Thymus (tissue), 11 donors: ENCODE measurements around the gene DUSP9. TPM values are rescaled to one million over a fixed set of nuclear protein-coding genes. Genes with fewer than 3 reads are reported as not detected.
"Not testable (repeated sequence)": the region's sequence is repeated elsewhere in the genome, so short reads cannot be mapped to it uniquely, and the experiment has no call there.

Source experiments
- DNase-seq, 9 donors: peaks; one replicate each; pipeline ENCODE4 v3.0.0-alpha.2; 2013; ENCODE audit warnings: low spot score in 9 of 9, low read depth in 6 of 9, missing footprints in 1 of 9
- H3K27ac ChIP-seq, 2 donors: one replicate each; pipeline ENCODE4 v1.5.1; 2013; ENCODE audit warnings: control low read depth in 1 of 2, low read depth in 1 of 2, low read length in 1 of 2, mild to moderate bottlenecking in 1 of 2, moderate library complexity in 1 of 2
- H3K27me3 ChIP-seq, 2 donors: one replicate each; pipeline ENCODE4 v1.5.1; 2013; ENCODE audit warnings: low read length in 1 of 2; ENCODE audit not compliant: control insufficient read depth in 2 of 2, insufficient read depth in 1 of 2
- H3K36me3 ChIP-seq, 2 donors: one replicate each; pipeline ENCODE4 v1.5.1; 2013; ENCODE audit warnings: low read length in 1 of 2, mild to moderate bottlenecking in 1 of 2, moderate library complexity in 1 of 2; ENCODE audit not compliant: control insufficient read depth in 2 of 2, insufficient read depth in 2 of 2
- H3K4me1 ChIP-seq, 2 donors: one replicate each; pipeline ENCODE4 v1.5.1; 2013; ENCODE audit warnings: low read length in 2 of 2; ENCODE audit not compliant: control insufficient read depth in 2 of 2, insufficient read depth in 2 of 2
- H3K4me3 ChIP-seq, 2 donors: one replicate each; pipeline ENCODE4 v1.5.1; 2013; ENCODE audit warnings: low read length in 2 of 2, control low read depth in 1 of 2, mild to moderate bottlenecking in 1 of 2
- H3K9me3 ChIP-seq, 2 donors: one replicate each; pipeline ENCODE4 v1.5.1; 2013; ENCODE audit warnings: low read length in 1 of 2, mild to moderate bottlenecking in 1 of 2; ENCODE audit not compliant: control insufficient read depth in 2 of 2, insufficient read depth in 1 of 2
- WGBS: extraction: QIAGEN DNeasy Blood & Tissue Kit; methylation state at CpG from one replicate; pipeline ENCODE4 v1.1.7; 2013; 5-methylcytosine and 5-hydroxymethylcytosine counted together
- polyA plus RNA-seq: library from polyadenylated mRNA; stranded (reverse); fragments of 200-250 nt; gene quantifications from one replicate; pipeline ENCODE4 v1.2.3, GENCODE V29; 2013
- total RNA-seq: library from RNA; stranded (reverse); fragments of 120-200 nt; gene quantifications from one replicate; pipeline ENCODE4 v1.2.4, GENCODE V29; 2013
- donor health status: healthy.

The DUSP9 gene
- total and polyA plus RNA-seq, 2 donors, result 0.07 to 1.7 TPM

DNA sequence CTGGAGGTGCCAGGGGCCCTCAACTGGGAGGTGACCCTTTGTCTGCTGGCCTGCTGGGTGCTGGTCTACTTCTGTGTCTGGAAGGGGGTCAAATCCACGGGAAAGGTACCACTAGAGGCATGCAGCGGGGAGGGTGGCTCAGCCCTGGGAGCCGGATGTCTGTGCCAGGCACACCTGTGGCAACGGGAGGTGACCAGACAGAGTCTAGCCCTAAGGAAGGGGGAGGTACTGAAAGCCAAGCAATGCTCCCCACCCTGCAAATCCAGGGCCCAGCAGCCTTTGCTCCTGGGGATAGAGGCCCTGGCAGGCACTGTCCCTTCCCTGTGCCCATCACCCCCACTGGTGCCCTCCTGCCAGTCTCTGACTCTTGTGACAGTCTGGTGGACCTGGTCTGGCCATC is 45.0 kb downstream of the DUSP9 start:
- no peak for DNase-seq
- Histone ChIP-seq H3K4me1 (peaks cover 0 to 2% of the 10 kb centered on the region in 2 donors), H3K9me3 (peaks cover 0 to 3% of the 10 kb centered on the region in 2 donors), H3K27me3 (peaks cover 6 to 33% of the 10 kb centered on the region in 2 donors), H3K4me3 (no peak overlapping the region), H3K27ac (no peak overlapping the region), H3K36me3 (peaks cover 0 to 4% of the 10 kb centered on the region in 2 donors)
- WGBS, result 86% methylated on average over 4 of the region's 4 CpGs

- H3K4me3 ChIP-seq, result no peak overlapping the region
- H3K4me1 ChIP-seq, result no peaks in the 10 kb centered on the region
- H3K9me3 ChIP-seq, result peaks cover 0 to 3% of the 10 kb centered on the region in 2 donors
- H3K27ac ChIP-seq, result no peak overlapping the region
- no peak for DNase-seq
- WGBS, result 80% methylated on average over 24 of the region's 24 CpGs
- peaks cover 6 to 27% of the 10 kb centered on the region in 2 donors for H3K27me3 ChIP-seq
- H3K36me3 ChIP-seq, result peaks cover 4% of the 10 kb centered on the region in 2 donors
Measured at GRCh38 chrX:153692611-153693156, 45.7 kb downstream of the DUSP9 start.

GRCh38 chrX:153693216-153694086 is 46.4 kb downstream of the DUSP9 start:
- peaks cover 6 to 27% of the 10 kb centered on the region in 2 donors for H3K27me3 ChIP-seq
- DNase-seq, result no peak
- 93% methylated on average over 31 of the region's 31 CpGs for WGBS
- H3K4me1 ChIP-seq, result no peaks in the 10 kb centered on the region
- no peak overlapping the region for H3K27ac ChIP-seq
- H3K36me3 ChIP-seq, result peaks cover 4 to 6% of the 10 kb centered on the region in 2 donors
- no peak overlapping the region for H3K4me3 ChIP-seq
- H3K9me3 ChIP-seq, result peaks cover 0 to 3% of the 10 kb centered on the region in 2 donors

DNA sequence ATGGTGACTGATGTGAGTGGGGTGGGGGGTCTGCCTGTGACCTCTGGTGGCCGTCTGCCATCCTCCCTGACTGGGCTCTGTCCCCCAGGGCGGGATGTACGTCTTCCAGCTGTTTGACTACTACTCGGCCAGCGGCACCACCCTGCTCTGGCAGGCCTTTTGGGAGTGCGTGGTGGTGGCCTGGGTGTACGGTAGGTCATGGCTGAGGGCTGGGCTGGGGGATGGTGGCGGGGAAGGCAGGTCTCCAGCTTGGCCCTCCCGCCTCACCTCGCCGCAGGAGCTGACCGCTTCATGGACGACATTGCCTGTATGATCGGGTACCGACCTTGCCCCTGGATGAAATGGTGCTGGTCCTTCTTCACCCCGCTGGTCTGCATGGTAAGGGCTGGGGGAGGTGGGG is 47.3 kb downstream of the DUSP9 start:
- not testable (repeated sequence) for H3K4me1 ChIP-seq, DNase-seq, H3K4me3 ChIP-seq, H3K9me3 ChIP-seq, H3K27ac ChIP-seq
- Histone ChIP-seq H3K27me3 (peaks cover 6 to 25% of the 10 kb centered on the region in 2 donors), H3K36me3 (peaks cover 4 to 13% of the 10 kb centered on the region in 2 donors)
- WGBS, result 97% methylated on average over 16 of the region's 16 CpGs

- DNase-seq, result no peak
- Histone ChIP-seq H3K9me3 (no peaks in the 10 kb centered on the region), H3K27me3 (peaks cover 1 to 19% of the 10 kb centered on the region in 2 donors), H3K4me3 (no peak overlapping the region), H3K36me3 (peaks cover 4 to 16% of the 10 kb centered on the region in 2 donors), H3K27ac (no peak overlapping the region), H3K4me1 (no peaks in the 10 kb centered on the region)
- WGBS, result 96% methylated on average over 23 of the region's 23 CpGs
Measured at GRCh38 chrX:153694687-153695270, 47.8 kb downstream of the DUSP9 start.

GRCh38 chrX:153696100-153696499 is 49.1 kb downstream of the DUSP9 start:
- no peaks in the 10 kb centered on the region for H3K4me1 ChIP-seq
- no peak overlapping the region for H3K27ac ChIP-seq
- 96% methylated on average over 15 of the region's 15 CpGs for WGBS
- H3K4me3 ChIP-seq, result no peak overlapping the region
- H3K27me3 ChIP-seq, result peaks cover 0 to 6% of the 10 kb centered on the region in 2 donors
- no peaks in the 10 kb centered on the region for H3K9me3 ChIP-seq
- H3K36me3 ChIP-seq, result peaks cover 9 to 22% of the 10 kb centered on the region in 2 donors
- DNase-seq, result no peak

DNA sequence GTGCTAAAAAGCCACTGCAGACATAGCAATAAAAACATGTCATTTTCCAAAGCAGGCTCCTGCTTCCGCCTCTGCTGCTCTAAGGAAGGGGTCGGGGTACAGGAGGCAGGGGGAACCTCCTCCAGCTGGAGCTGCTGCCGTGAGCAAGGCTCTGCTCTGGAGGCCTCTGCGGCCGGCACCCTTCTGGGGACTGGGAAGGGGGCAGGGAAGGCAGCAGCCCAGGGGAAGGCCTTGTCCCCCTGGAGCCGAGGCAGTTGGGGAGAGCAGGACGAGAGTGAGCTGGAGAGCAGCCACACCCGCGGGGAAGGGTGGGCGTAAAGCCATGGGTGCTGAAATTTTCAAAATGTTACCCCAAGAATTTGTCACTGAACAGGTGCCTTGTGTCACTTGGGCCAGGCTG is 49.5 kb downstream of the DUSP9 start:
- H3K27ac ChIP-seq, DNase-seq, H3K4me1 ChIP-seq, H3K9me3 ChIP-seq, H3K4me3 ChIP-seq, H3K27me3 ChIP-seq: not testable (repeated sequence)
- peaks cover 12 to 26% of the 10 kb centered on the region in 2 donors for H3K36me3 ChIP-seq
- WGBS, result 98% methylated on average over 10 of the region's 10 CpGs

GRCh38 chrX:153696986-153697722 is 50.2 kb downstream of the DUSP9 start:
- H3K27me3 ChIP-seq, H3K27ac ChIP-seq, H3K9me3 ChIP-seq, DNase-seq, H3K4me3 ChIP-seq, H3K4me1 ChIP-seq: not testable (repeated sequence)
- H3K36me3 ChIP-seq, result peaks cover 15 to 32% of the 10 kb centered on the region in 2 donors
- WGBS, result 98% methylated on average over 16 of the region's 16 CpGs
